ENCODE data around the gene DOK6.

The DOK6 gene

GRCh38 chr18:69584429-69584828, 183.7 kb downstream of the DOK6 start:
- H3K4me3 ChIP-seq (ENCODE audit: low read length in 2 of 2): peak overlapping the region in 1 of 2 donors; percentile 30
- no peak overlapping the region for H3K4ac ChIP-seq (ENCODE audit: low read length)
- no peak overlapping the region for H2BK120ac ChIP-seq (ENCODE audit: low read depth, low read length)
- H4K8ac ChIP-seq (ENCODE audit: low read depth, low read length): no peak overlapping the region
- no peak overlapping the region for H2BK5ac ChIP-seq (ENCODE audit: low read length)
- H3K4me1 ChIP-seq (ENCODE audit: control insufficient read depth in 2 of 2, insufficient read depth in 1 of 2, low read depth in 1 of 2, low read length in 2 of 2): no peaks in the 10 kb centered on the region
- no peaks in the 10 kb centered on the region for H3K9me3 ChIP-seq (replicated peaks in 1 of 2; ENCODE audit: control insufficient read depth in 2 of 2, insufficient read depth in 1 of 2, low read depth in 1 of 2, low read length in 2 of 2)
- H3K36me3 ChIP-seq (replicated peaks in 1 of 2; ENCODE audit: control insufficient read depth in 2 of 2, insufficient read depth in 2 of 2, low read length in 2 of 2): no peaks in the 10 kb centered on the region
- no CpG with 5 or more reads among the region's 6 CpGs for WGBS, 2 donors (ENCODE audit: extremely low coverage in 2 of 2, insufficient read length in 2 of 2, insufficient replicate concordance in 1 of 2)
- DNase-seq (ENCODE audit: low spot score): no peak
- H3K27me3 ChIP-seq (ENCODE audit: control insufficient read depth in 3 of 3, insufficient read depth in 3 of 3, low read depth in 1 of 3, low read length in 3 of 3): no peaks in the 10 kb centered on the region
- H3K18ac ChIP-seq (ENCODE audit: low read length): no peak overlapping the region
- H3K23ac ChIP-seq (ENCODE audit: low read depth, low read length, poor library complexity): no peak overlapping the region
- no peaks in the 10 kb centered on the region for H3K79me1 ChIP-seq (ENCODE audit: low read depth, low read length)
- H3K27ac ChIP-seq (replicated peaks; ENCODE audit: low read length): no peak overlapping the region
- no peak overlapping the region for H3K4me2 ChIP-seq (ENCODE audit: insufficient read depth, low read length, poor library complexity, severe bottlenecking)
- no peak overlapping the region for H2AK5ac ChIP-seq (ENCODE audit: low read depth, low read length)
- H2BK15ac ChIP-seq (ENCODE audit: low read length): no peak overlapping the region
- H4K91ac ChIP-seq (ENCODE audit: low read depth, low read length, poor library complexity): no peak overlapping the region
- no peak overlapping the region for H3K14ac ChIP-seq (ENCODE audit: low read length)
- no peak overlapping the region for H3K9ac ChIP-seq (ENCODE audit: low read depth, low read length, poor library complexity)
- H2BK12ac ChIP-seq (ENCODE audit: low read length): no peak overlapping the region
- no peak overlapping the region for H2AFZ ChIP-seq (ENCODE audit: low read length)

DNA sequence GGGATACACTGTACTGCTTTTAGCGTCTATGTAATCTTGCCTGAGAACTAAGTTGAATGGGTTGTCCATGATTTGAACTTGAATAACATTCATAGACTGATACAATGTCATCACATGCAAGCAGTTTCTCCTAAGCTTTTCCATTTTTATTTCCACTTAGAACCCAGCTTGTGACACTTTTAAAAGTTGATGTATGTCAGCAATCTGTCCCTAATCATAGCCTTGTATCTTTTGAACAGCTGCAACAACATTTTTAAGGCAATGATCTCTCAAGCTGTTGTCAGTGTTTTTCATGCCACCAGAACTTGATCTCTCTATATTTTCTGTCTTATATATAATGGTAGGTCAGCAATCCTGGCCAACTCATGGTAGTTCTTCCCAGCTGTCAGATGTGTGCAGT, 185.0 kb downstream of the DOK6 start:
- Histone ChIP-seq H2BK15ac (ENCODE audit: low read length) (no peak overlapping the region), H3K23ac (ENCODE audit: low read depth, low read length, poor library complexity) (no peak overlapping the region), H2BK12ac (ENCODE audit: low read length) (no peak overlapping the region), H3K14ac (ENCODE audit: low read length) (no peak overlapping the region), H3K18ac (ENCODE audit: low read length) (no peak overlapping the region), H3K4ac (ENCODE audit: low read length) (no peak overlapping the region), H3K79me1 (ENCODE audit: low read depth, low read length) (no peaks in the 10 kb centered on the region), H3K4me2 (ENCODE audit: insufficient read depth, low read length, poor library complexity, severe bottlenecking) (no peak overlapping the region), H2AK5ac (ENCODE audit: low read depth, low read length) (no peak overlapping the region), H4K8ac (ENCODE audit: low read depth, low read length) (no peak overlapping the region), H2AFZ (ENCODE audit: low read length) (no peak overlapping the region), H2BK5ac (ENCODE audit: low read length) (no peak overlapping the region), H3K36me3 (replicated peaks in 1 of 2; ENCODE audit: control insufficient read depth in 2 of 2, insufficient read depth in 2 of 2, low read length in 2 of 2) (no peaks in the 10 kb centered on the region), H3K4me1 (ENCODE audit: control insufficient read depth in 2 of 2, insufficient read depth in 1 of 2, low read depth in 1 of 2, low read length in 2 of 2) (no peaks in the 10 kb centered on the region), H3K9me3 (replicated peaks in 1 of 2; ENCODE audit: control insufficient read depth in 2 of 2, insufficient read depth in 1 of 2, low read depth in 1 of 2, low read length in 2 of 2) (no peaks in the 10 kb centered on the region), H2BK120ac (ENCODE audit: low read depth, low read length) (no peak overlapping the region), H3K4me3 (ENCODE audit: low read length in 2 of 2) (no peak overlapping the region), H3K9ac (ENCODE audit: low read depth, low read length, poor library complexity) (no peak overlapping the region), H4K91ac (ENCODE audit: low read depth, low read length, poor library complexity) (no peak overlapping the region), H3K27ac (replicated peaks; ENCODE audit: low read length) (no peak overlapping the region), H3K27me3 (ENCODE audit: control insufficient read depth in 3 of 3, insufficient read depth in 3 of 3, low read depth in 1 of 3, low read length in 3 of 3) (no peaks in the 10 kb centered on the region)
- DNase-seq (ENCODE audit: low spot score): no peak
- WGBS, 2 donors (ENCODE audit: extremely low coverage in 2 of 2, insufficient read length in 2 of 2, insufficient replicate concordance in 1 of 2): no CpG with 5 or more reads among the region's 1 CpG

DNA sequence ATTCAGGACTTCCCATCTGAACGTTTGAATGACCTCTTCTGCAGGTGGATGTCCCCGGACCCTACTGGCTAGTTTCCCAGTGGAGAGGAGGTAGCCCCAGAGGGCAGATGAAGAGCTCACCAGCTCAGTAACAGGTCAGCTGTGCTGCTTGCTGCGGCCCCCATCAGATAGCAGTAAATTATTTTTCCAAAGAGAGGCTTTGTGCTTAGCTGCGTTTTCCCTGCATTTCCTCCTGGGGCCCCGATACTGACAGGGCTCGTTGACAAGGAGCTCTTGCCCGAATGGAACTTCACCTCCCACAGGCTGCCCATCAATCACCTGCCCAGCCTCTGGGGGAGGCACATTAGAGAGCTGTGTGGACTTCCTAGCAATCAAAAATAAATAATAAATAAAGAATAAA, 185.8 kb downstream of the DOK6 start:
- Histone ChIP-seq H3K4ac (ENCODE audit: low read length) (no peak overlapping the region), H2BK5ac (ENCODE audit: low read length) (no peak overlapping the region), H3K9me3 (replicated peaks in 1 of 2; ENCODE audit: control insufficient read depth in 2 of 2, insufficient read depth in 1 of 2, low read depth in 1 of 2, low read length in 2 of 2) (no peaks in the 10 kb centered on the region), H2BK120ac (ENCODE audit: low read depth, low read length) (no peak overlapping the region), H3K4me2 (ENCODE audit: insufficient read depth, low read length, poor library complexity, severe bottlenecking) (no peak overlapping the region), H3K9ac (ENCODE audit: low read depth, low read length, poor library complexity) (no peak overlapping the region), H3K4me3 (ENCODE audit: low read length in 2 of 2) (no peak overlapping the region), H4K91ac (ENCODE audit: low read depth, low read length, poor library complexity) (no peak overlapping the region), H3K4me1 (ENCODE audit: control insufficient read depth in 2 of 2, insufficient read depth in 1 of 2, low read depth in 1 of 2, low read length in 2 of 2) (no peaks in the 10 kb centered on the region), H2BK12ac (ENCODE audit: low read length) (no peak overlapping the region), H3K23ac (ENCODE audit: low read depth, low read length, poor library complexity) (no peak overlapping the region), H3K27ac (replicated peaks; ENCODE audit: low read length) (no peak overlapping the region), H3K14ac (ENCODE audit: low read length) (no peak overlapping the region), H2AK5ac (ENCODE audit: low read depth, low read length) (no peak overlapping the region), H3K36me3 (replicated peaks in 1 of 2; ENCODE audit: control insufficient read depth in 2 of 2, insufficient read depth in 2 of 2, low read length in 2 of 2) (no peaks in the 10 kb centered on the region), H2BK15ac (ENCODE audit: low read length) (no peak overlapping the region), H2AFZ (ENCODE audit: low read length) (no peak overlapping the region), H3K18ac (ENCODE audit: low read length) (no peak overlapping the region), H3K27me3 (ENCODE audit: control insufficient read depth in 3 of 3, insufficient read depth in 3 of 3, low read depth in 1 of 3, low read length in 3 of 3) (no peaks in the 10 kb centered on the region), H4K8ac (ENCODE audit: low read depth, low read length) (no peak overlapping the region), H3K79me1 (ENCODE audit: low read depth, low read length) (no peaks in the 10 kb centered on the region)
- DNase-seq (ENCODE audit: low spot score): no peak
- no CpG with 5 or more reads among the region's 7 CpGs for WGBS, 2 donors (ENCODE audit: extremely low coverage in 2 of 2, insufficient read length in 2 of 2, insufficient replicate concordance in 1 of 2)

DNA sequence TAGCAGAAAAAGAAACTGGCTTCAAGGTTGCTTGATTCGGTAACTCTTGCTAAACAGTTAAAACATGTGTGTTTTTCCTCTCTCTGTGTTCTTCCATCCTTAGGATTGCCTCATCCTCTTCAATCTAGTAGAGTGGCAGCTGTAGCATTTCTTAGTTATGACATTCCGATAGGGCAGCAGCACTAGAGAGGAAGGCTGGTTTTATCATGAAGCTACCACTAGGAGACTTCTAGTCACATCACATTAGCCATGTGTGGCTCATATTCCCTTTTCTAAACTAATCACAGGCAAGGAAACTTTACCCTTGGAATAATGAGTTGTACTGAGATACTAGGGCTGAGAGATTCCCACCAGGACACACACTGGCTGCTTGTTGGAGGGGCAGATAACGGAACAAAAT, 187.6 kb downstream of the DOK6 start:
- Histone ChIP-seq H3K36me3 (replicated peaks in 1 of 2; ENCODE audit: control insufficient read depth in 2 of 2, insufficient read depth in 2 of 2, low read length in 2 of 2) (no peaks in the 10 kb centered on the region), H2BK15ac (ENCODE audit: low read length) (no peak overlapping the region), H3K27ac (replicated peaks; ENCODE audit: low read length) (no peak overlapping the region), H2AK5ac (ENCODE audit: low read depth, low read length) (no peak overlapping the region), H3K4me2 (ENCODE audit: insufficient read depth, low read length, poor library complexity, severe bottlenecking) (no peak overlapping the region), H3K4me3 (ENCODE audit: low read length in 2 of 2) (no peak overlapping the region), H4K91ac (ENCODE audit: low read depth, low read length, poor library complexity) (no peak overlapping the region), H3K23ac (ENCODE audit: low read depth, low read length, poor library complexity) (no peak overlapping the region), H3K14ac (ENCODE audit: low read length) (no peak overlapping the region), H3K4me1 (ENCODE audit: control insufficient read depth in 2 of 2, insufficient read depth in 1 of 2, low read depth in 1 of 2, low read length in 2 of 2) (no peaks in the 10 kb centered on the region), H3K9me3 (replicated peaks in 1 of 2; ENCODE audit: control insufficient read depth in 2 of 2, insufficient read depth in 1 of 2, low read depth in 1 of 2, low read length in 2 of 2) (no peaks in the 10 kb centered on the region), H3K18ac (ENCODE audit: low read length) (no peak overlapping the region), H2BK5ac (ENCODE audit: low read length) (no peak overlapping the region), H3K4ac (ENCODE audit: low read length) (no peak overlapping the region), H2BK120ac (ENCODE audit: low read depth, low read length) (no peak overlapping the region), H3K9ac (ENCODE audit: low read depth, low read length, poor library complexity) (no peak overlapping the region), H2BK12ac (ENCODE audit: low read length) (no peak overlapping the region), H3K27me3 (ENCODE audit: control insufficient read depth in 3 of 3, insufficient read depth in 3 of 3, low read depth in 1 of 3, low read length in 3 of 3) (no peaks in the 10 kb centered on the region), H2AFZ (ENCODE audit: low read length) (no peak overlapping the region), H4K8ac (ENCODE audit: low read depth, low read length) (no peak overlapping the region), H3K79me1 (ENCODE audit: low read depth, low read length) (no peaks in the 10 kb centered on the region)
- DNase-seq (ENCODE audit: low spot score): no peak
- no CpG with 5 or more reads among the region's 3 CpGs for WGBS, 2 donors (ENCODE audit: extremely low coverage in 2 of 2, insufficient read length in 2 of 2, insufficient replicate concordance in 1 of 2)
